ENCODE results near the gene LRRN4. TPM values are rescaled to one million over a fixed set of nuclear protein-coding genes. Genes with fewer than 3 reads are reported as not detected.

LRRN4 gene
- total and polyA plus RNA-seq, 9 of the 15 experiments (the other 6 are each of a cell fraction or from before 2014, with no cell fraction given): not detected

DNA sequence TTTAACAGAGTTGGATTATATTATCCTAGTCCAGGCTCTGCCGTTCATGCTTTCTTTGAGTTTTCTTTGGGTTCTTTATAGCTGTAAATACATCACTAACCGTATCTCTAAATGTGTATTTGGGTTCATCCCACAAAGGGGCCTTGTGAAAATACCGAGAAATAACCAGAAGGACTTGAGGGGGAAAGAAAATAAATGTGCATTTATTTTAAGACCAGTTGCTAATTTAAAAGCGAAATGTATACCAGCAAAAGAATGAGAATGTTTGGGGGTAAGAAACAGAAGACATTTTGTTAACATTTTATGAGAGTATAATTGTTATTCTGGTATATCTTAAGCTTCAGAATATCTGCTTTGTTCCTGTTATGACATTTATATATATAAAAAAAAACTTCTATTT, 38.9 kb downstream of the LRRN4 start:
- in situ Hi-C loops (cut with MboI) (no loop called here), intact Hi-C loops (cut with micrococcal nuclease) (no loop called here)
- Histone ChIP-seq H3K79me2 (ENCODE audit: control insufficient read depth, insufficient read depth, low read length) (peaks cover 96% of the 10 kb centered on the region), H3K36me3 (ENCODE audit: control insufficient read depth, insufficient read depth, low read length) (peaks cover 79% of the 10 kb centered on the region), H3K9me3 (replicated peaks; ENCODE audit: control insufficient read depth, insufficient read depth, low read depth, low read length) (no peaks in the 10 kb centered on the region), H2AFZ (ENCODE audit: low read depth, low read length) (no peak overlapping the region), H3K9me1 (ENCODE audit: control insufficient read depth, insufficient read depth, low read length) (no peaks in the 10 kb centered on the region), H4K20me1 (replicated peaks; ENCODE audit: control insufficient read depth, insufficient read depth, low read length) (no peaks in the 10 kb centered on the region), H3K9ac (ENCODE audit: insufficient read depth in 1 of 2, low read depth in 2 of 2, low read length in 2 of 2) (no peak overlapping the region), H3K4me1 (replicated peaks in 1 of 2; ENCODE audit: control insufficient read depth in 2 of 2, insufficient read depth in 2 of 2, low read length in 2 of 2) (peaks cover 12 to 37% of the 10 kb centered on the region in 2 experiments), H3K4me2 (ENCODE audit: insufficient read depth, low read length) (no peak overlapping the region), H3K27ac (ENCODE audit: extremely low read depth, low read depth, low read length) (peak overlapping the region; percentile 40; the same call in 1 of the 3 replicates), H3K27me3 (ENCODE audit: control insufficient read depth in 2 of 2, insufficient read depth in 2 of 2, low read length in 2 of 2) (no peaks in the 10 kb centered on the region), H3K4me3 (no peak overlapping the region)
- ATAC-seq (no peak), FAIRE-seq (no peak), DNase-seq (ENCODE audit: extremely low read depth in 1 of 4, low spot score in 3 of 4) (no peak)
- ChIA-PET POLR2A (interaction anchor here (1.1 to 1.8 kb wide), 3 partner anchors 8 to 54 kb away, joined by 3 to 5 read pairs (median 5); no protein-coding TSS in a partner anchor), CTCF (ENCODE audit: low intra/inter-chr PET ratio) (no interaction called here)
- WGBS (ENCODE audit: insufficient coverage, low coverage, missing lambda C conversion rate): 81% methylated on average over 4 of the region's 4 CpGs
- BruUV-seq (replicated peaks): no TSS peak
- no peak for TF ChIP-seq ZNF639 (CRISPR knock-in tag; conservative IDR thresholded peaks at IDR 0.05 in 1 of 2, IDR thresholded peaks at IDR 0.05 in 1 of 2)
- TF ChIP-seq ZNF707 (CRISPR knock-in tag; conservative IDR thresholded peaks at IDR 0.05): no peak
- TF ChIP-seq, protein P1, sequence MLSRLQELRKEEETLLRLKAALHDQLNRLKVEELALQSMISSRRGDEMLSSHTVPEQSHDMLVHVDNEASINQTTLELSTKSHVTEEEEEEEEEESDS (CRISPR knock-in tag; IDR thresholded peaks at IDR 0.05): no peak
- TF ChIP-seq HNRNPLL (IDR thresholded peaks at IDR 0.05; ENCODE audit: low read depth, low read length, poor library complexity, severe bottlenecking): no peak
- TF ChIP-seq LARP7 (IDR thresholded peaks at IDR 0.05): no peak
- TF ChIP-seq THRA (IDR thresholded peaks at IDR 0.05): no peak
- TF ChIP-seq ZNF316 (IDR thresholded peaks at IDR 0.05): no peak
- TF ChIP-seq, protein P2, sequence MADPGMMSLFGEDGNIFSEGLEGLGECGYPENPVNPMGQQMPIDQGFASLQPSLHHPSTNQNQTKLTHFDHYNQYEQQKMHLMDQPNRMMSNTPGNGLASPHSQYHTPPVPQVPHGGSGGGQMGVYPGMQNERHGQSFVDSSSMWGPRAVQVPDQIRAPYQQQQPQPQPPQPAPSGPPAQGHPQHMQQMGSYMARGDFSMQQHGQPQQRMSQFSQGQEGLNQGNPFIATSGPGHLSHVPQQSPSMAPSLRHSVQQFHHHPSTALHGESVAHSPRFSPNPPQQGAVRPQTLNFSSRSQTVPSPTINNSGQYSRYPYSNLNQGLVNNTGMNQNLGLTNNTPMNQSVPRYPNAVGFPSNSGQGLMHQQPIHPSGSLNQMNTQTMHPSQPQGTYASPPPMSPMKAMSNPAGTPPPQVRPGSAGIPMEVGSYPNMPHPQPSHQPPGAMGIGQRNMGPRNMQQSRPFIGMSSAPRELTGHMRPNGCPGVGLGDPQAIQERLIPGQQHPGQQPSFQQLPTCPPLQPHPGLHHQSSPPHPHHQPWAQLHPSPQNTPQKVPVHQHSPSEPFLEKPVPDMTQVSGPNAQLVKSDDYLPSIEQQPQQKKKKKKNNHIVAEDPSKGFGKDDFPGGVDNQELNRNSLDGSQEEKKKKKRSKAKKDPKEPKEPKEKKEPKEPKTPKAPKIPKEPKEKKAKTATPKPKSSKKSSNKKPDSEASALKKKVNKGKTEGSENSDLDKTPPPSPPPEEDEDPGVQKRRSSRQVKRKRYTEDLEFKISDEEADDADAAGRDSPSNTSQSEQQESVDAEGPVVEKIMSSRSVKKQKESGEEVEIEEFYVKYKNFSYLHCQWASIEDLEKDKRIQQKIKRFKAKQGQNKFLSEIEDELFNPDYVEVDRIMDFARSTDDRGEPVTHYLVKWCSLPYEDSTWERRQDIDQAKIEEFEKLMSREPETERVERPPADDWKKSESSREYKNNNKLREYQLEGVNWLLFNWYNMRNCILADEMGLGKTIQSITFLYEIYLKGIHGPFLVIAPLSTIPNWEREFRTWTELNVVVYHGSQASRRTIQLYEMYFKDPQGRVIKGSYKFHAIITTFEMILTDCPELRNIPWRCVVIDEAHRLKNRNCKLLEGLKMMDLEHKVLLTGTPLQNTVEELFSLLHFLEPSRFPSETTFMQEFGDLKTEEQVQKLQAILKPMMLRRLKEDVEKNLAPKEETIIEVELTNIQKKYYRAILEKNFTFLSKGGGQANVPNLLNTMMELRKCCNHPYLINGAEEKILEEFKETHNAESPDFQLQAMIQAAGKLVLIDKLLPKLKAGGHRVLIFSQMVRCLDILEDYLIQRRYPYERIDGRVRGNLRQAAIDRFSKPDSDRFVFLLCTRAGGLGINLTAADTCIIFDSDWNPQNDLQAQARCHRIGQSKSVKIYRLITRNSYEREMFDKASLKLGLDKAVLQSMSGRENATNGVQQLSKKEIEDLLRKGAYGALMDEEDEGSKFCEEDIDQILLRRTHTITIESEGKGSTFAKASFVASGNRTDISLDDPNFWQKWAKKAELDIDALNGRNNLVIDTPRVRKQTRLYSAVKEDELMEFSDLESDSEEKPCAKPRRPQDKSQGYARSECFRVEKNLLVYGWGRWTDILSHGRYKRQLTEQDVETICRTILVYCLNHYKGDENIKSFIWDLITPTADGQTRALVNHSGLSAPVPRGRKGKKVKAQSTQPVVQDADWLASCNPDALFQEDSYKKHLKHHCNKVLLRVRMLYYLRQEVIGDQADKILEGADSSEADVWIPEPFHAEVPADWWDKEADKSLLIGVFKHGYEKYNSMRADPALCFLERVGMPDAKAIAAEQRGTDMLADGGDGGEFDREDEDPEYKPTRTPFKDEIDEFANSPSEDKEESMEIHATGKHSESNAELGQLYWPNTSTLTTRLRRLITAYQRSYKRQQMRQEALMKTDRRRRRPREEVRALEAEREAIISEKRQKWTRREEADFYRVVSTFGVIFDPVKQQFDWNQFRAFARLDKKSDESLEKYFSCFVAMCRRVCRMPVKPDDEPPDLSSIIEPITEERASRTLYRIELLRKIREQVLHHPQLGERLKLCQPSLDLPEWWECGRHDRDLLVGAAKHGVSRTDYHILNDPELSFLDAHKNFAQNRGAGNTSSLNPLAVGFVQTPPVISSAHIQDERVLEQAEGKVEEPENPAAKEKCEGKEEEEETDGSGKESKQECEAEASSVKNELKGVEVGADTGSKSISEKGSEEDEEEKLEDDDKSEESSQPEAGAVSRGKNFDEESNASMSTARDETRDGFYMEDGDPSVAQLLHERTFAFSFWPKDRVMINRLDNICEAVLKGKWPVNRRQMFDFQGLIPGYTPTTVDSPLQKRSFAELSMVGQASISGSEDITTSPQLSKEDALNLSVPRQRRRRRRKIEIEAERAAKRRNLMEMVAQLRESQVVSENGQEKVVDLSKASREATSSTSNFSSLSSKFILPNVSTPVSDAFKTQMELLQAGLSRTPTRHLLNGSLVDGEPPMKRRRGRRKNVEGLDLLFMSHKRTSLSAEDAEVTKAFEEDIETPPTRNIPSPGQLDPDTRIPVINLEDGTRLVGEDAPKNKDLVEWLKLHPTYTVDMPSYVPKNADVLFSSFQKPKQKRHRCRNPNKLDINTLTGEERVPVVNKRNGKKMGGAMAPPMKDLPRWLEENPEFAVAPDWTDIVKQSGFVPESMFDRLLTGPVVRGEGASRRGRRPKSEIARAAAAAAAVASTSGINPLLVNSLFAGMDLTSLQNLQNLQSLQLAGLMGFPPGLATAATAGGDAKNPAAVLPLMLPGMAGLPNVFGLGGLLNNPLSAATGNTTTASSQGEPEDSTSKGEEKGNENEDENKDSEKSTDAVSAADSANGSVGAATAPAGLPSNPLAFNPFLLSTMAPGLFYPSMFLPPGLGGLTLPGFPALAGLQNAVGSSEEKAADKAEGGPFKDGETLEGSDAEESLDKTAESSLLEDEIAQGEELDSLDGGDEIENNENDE (IDR thresholded peaks at IDR 0.05; ENCODE audit: low read depth, low read length): no peak
